DLD1 (cell line): Measurements from ENCODE around the gene NTSR1.

Source experiments
- in situ Hi-C: cut with HindIII; loops from 2 replicates; pipeline ENCODE4 v1.10.0; 2017; ENCODE audit warnings: low sequenced_read_pairs

NTSR1 gene

GRCh38 chr20:62736407-62737071, 27.9 kb downstream of the NTSR1 start:
- in situ Hi-C loops: no loop called here

GRCh38 chr20:62737271-62737811, 28.7 kb downstream of the NTSR1 start:
- in situ Hi-C loops: no loop called here

- in situ Hi-C loops: no loop called here
Observed at GRCh38 chr20:62738025-62738881, 29.6 kb downstream of the NTSR1 start.

GRCh38 chr20:62739067-62739466, 30.4 kb downstream of the NTSR1 start:
- in situ Hi-C loops: no loop called here

GRCh38 chr20:62739581-62740285, 31.1 kb downstream of the NTSR1 start:
- in situ Hi-C loops: no loop called here

- in situ Hi-C loops: no loop called here
Observed at GRCh38 chr20:62740286-62741141, 31.9 kb downstream of the NTSR1 start.

- in situ Hi-C loops: no loop called here
Observed at GRCh38 chr20:62741191-62741691, 32.6 kb downstream of the NTSR1 start.

- in situ Hi-C loops: no loop called here
Observed at GRCh38 chr20:62741701-62742491, 33.3 kb downstream of the NTSR1 start.

GRCh38 chr20:62742550-62742949, 33.9 kb downstream of the NTSR1 start:
- in situ Hi-C loops: no loop called here

- in situ Hi-C loops: no loop called here
Observed at GRCh38 chr20:62742979-62743776, 34.5 kb downstream of the NTSR1 start.

GRCh38 chr20:62743777-62744317, 35.2 kb downstream of the NTSR1 start:
- in situ Hi-C loops: no loop called here

GRCh38 chr20:62744741-62745191, 36.1 kb downstream of the NTSR1 start:
- in situ Hi-C loops: no loop called here

GRCh38 chr20:62745279-62745951, 36.8 kb downstream of the NTSR1 start:
- in situ Hi-C loops: no loop called here

- in situ Hi-C loops: no loop called here
Observed at GRCh38 chr20:62745952-62746288, 37.3 kb downstream of the NTSR1 start.

- in situ Hi-C loops: no loop called here
Observed at GRCh38 chr20:62748311-62748710, 39.7 kb downstream of the NTSR1 start.

GRCh38 chr20:62749851-62750445, 41.3 kb downstream of the NTSR1 start:
- in situ Hi-C loops: loop anchor here (25.0 kb wide), 1 partner anchor 463 kb away; no protein-coding TSS in a partner anchor

- in situ Hi-C loops: loop anchor here (25.0 kb wide), 1 partner anchor 464 kb away; no protein-coding TSS in a partner anchor
Observed at GRCh38 chr20:62751551-62752150, 43.0 kb downstream of the NTSR1 start.
